LNCaP clone FGC (cell line): ENCODE results near the gene GRHL3.

Source experiments
- DNase-seq: peaks from one replicate; pipeline ENCODE4 v3.0.0-alpha.2; 2011; ENCODE audit warnings: low read depth
- H3K4me3 ChIP-seq: 2 replicates; pipeline ENCODE4 v1.5.1; 2011; ENCODE audit warnings: mild to moderate bottlenecking, low read depth, low read length, control low read depth
- TF ChIP-seq, protein P1 (sequence below): IDR thresholded peaks from 2 replicates; pipeline ENCODE4 v1.5.1; 2012; ENCODE audit warnings: mild to moderate bottlenecking; ENCODE audit not compliant: control insufficient read depth, insufficient read depth; ENCODE audit errors: extremely low read depth

Gene GRHL3

DNA sequence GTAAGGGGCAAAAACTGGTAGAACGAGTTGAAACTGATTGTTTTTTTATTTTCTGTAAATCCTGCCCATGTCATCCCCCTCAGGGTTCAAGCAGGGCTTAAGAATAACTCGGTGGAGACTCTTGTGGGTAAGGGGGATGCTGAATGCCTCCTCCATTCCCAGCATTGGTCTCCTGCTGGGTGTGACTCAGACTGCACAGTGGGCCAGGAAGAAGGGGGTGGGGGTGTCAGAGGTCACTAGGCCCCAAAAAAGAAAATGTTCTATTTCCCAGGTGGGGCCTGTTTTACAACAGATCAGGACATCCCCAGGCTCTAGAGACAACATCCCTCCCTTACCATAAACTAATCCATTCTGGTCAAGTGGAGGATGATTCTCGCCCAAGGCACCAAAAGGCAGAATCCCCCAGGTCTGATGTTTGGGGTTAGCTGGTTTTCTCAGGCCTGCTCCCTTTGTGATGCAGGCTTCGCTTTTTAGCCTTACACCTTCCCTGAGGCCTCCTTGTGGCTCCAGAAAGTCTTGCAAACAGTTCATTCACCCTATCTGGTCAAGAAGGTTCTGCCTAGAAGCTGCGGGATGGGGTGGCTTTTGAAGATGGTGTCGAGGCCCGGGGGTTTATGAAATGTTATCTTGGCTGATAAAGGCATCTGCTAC lies 10.7 kb upstream of the GRHL3 start:
- no peak for DNase-seq

DNA sequence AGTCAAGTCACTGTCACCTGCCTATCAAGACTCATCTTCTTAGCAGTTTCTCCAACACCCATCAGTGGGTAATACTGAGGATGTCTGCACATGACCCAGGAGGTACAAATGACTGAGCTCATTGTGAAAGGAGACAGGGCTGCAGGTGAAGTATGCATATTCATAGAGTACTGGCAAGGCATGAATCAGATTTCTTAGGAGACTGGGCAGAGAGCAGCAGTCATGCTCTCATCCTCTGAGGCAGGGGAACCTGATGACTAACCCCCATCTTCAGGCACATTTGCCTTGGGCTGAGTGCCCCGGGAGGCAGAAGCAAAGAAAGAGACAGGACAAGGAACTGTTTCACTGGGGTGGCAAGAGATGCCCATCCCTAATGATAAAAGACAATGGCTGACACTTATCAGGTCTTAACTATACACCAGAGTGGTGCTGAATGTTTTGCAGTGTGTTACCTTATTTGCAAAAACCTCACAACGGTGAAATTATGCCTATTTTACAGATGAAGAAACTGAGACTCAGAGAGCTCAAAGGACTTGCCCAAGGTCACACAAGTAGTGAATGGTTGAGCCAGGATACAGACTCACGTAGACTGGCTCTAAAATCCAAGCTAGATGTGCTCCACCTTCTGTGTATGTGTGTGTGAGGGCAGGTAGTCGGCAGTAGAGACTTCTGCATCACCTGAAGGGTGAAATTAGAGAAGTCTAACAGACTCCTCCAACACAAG lies 9.2 kb upstream of the GRHL3 start:
- TF ChIP-seq, protein P1, sequence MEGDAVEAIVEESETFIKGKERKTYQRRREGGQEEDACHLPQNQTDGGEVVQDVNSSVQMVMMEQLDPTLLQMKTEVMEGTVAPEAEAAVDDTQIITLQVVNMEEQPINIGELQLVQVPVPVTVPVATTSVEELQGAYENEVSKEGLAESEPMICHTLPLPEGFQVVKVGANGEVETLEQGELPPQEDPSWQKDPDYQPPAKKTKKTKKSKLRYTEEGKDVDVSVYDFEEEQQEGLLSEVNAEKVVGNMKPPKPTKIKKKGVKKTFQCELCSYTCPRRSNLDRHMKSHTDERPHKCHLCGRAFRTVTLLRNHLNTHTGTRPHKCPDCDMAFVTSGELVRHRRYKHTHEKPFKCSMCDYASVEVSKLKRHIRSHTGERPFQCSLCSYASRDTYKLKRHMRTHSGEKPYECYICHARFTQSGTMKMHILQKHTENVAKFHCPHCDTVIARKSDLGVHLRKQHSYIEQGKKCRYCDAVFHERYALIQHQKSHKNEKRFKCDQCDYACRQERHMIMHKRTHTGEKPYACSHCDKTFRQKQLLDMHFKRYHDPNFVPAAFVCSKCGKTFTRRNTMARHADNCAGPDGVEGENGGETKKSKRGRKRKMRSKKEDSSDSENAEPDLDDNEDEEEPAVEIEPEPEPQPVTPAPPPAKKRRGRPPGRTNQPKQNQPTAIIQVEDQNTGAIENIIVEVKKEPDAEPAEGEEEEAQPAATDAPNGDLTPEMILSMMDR = no peak
- DNase-seq = no peak
- H3K4me3 ChIP-seq = no peak overlapping the region

More for the DNA sequence above, 10.7 kb upstream of the GRHL3 start:
- no peak overlapping the region for H3K4me3 ChIP-seq
- TF ChIP-seq, protein P1 = no peak

DNA sequence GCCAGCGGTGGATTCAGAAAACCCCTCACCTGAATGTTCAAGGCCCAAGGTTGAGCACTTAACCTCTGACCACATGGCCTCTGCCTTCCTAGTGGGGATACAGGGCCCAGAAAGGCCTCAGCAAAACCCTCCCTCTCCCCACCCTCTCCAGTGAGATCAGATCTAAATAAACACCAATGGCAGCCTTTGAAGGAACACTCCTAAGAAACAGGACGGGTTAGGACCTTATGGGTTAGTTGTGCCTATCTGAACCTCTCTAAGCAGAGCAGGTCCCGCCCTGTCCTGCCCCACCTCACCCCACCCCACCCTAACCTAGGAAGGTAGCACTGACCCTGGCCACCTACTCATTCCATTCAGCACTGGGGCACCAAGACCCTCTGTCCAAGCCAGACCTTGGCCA lies 7.9 kb upstream of the GRHL3 start:
- TF ChIP-seq, protein P1 = no peak
- DNase-seq = no peak
- H3K4me3 ChIP-seq = no peak overlapping the region

DNA sequence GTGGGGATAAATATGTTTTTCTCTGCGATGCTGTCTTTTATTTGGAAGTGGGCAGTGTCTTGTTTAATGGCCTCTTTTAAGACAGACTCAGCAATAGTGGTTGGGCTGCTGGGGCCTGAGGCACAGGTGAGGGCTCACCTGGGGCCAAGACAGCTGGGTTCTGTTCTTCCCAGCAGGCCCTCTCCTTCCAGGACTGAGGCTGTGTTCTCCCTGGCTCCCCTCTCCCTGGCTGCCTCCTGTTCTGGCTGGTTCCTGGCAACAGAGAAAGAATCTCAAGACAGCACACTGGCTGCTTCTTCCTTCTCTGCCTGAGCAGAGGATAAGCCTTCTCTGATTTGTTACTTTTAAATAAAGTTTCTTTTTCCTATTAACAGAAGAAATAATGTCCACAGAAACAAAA lies 7.4 kb upstream of the GRHL3 start:
- H3K4me3 ChIP-seq = no peak overlapping the region
- DNase-seq = no peak
- TF ChIP-seq, protein P1 = no peak

DNA sequence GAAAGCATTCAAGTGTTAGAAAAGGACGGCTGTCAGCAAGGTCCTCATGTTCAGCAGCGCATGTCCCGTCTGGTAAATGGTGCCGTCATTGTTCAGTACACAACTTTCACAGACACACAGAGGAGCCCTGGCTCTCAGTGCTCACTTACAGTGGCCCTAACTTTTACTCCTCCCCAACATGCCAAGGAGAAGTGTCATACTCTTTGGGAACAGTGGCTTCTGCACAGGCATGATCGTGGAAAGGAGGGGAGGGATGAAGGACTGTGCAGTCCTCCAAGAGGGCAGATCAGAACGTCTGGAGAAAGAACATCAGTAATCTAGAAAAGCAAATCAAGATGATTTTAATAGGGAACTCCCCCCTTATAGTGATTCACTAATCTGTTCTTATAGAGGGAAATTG lies 3.8 kb upstream of the GRHL3 start:
- TF ChIP-seq, protein P1 = no peak
- no peak for DNase-seq
- H3K4me3 ChIP-seq = no peak overlapping the region

DNA sequence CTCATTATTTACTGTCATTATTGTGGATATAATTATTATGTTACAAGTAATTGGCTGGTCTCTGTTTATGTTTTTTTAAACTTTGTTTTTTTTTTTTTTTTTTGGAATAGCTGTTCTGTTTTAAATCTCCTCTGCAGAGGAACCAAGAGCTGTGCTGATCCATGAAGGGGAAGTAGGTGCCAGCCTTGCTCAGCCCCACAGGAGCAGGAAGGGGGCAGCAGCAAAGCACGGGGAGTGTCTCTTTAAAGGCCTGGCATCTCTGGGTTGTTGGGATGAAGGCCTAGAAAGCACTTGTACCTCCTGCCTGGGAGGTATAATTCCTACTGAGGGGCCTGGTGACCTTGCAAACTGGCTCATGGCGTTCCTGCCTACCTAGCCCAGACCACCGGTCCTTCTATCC lies 2.5 kb upstream of the GRHL3 start:
- DNase-seq = no peak
- H3K4me3 ChIP-seq = no peak overlapping the region
- TF ChIP-seq, protein P1 = no peak
